A549 (cell line): Measurements from ENCODE around the gene SPINK4. TPM values are rescaled to one million over a fixed set of nuclear protein-coding genes. Genes with fewer than 3 reads are reported as not detected.
A peak's percentile ranks its signal among the peaks of the same experiment; 100 is the strongest.

Source experiments
- ATAC-seq, 2 experiments: fragments of 200-7000 bp in 1 of 2; fragments of >200 bp in 1 of 2; cut with Nextera tagmentation in 1 of 2; cut with Tn5 transposase in 1 of 2; 3 replicates each; pipeline versions ENCODE4 v1.8.0 to v1.9.1; 2018 to 2020; ENCODE audit warnings: mild to moderate bottlenecking in 1 of 2, moderate library complexity in 1 of 2
- CTCF ChIA-PET: fragments of 300-600 bp; sonication (Branson Sonifier 250); formaldehyde crosslinking; extraction: SDS; loops from one replicate; lab custom pipeline; 2021; ENCODE audit warnings: antibody characterized with exemption, inconsistent platforms; lab: Yijun Ruan, JAX
- POLR2A ChIA-PET: fragments of 350-600 bp; formaldehyde crosslinking; extraction: SDS; loops from one replicate; lab custom pipeline; 2021; ENCODE audit warnings: antibody characterized with exemption, inconsistent platforms; lab: Yijun Ruan, JAX
- DNase-seq, 2 experiments: peaks; one replicate each; pipeline versions ENCODE4 v3.0.0 to v3.0.0-alpha.2; 2011 to 2016; ENCODE audit warnings: low read depth in 1 of 2, low spot score in 1 of 2
- FAIRE-seq: peaks from 2 replicates; lab custom pipeline; 2011; peaks lifted over from hg19 to GRCh38; lab: Jason Lieb, UNC
- H3K27ac ChIP-seq, 2 experiments: fragments of >200 bp; sonication (Bioruptor Twin); formaldehyde crosslinking; 3 replicates each; pipeline ENCODE4 v1.5.1; 2016 to 2017
- H3K4me1 ChIP-seq: fragments of >200 bp; sonication (Bioruptor Twin); formaldehyde crosslinking; 3 replicates; pipeline ENCODE4 v1.6.1; 2016
- H3K4me2 ChIP-seq: fragments of >200 bp; sonication (Bioruptor Twin); formaldehyde crosslinking; 3 replicates; pipeline ENCODE4 v1.6.1; 2016
- H3K4me3 ChIP-seq: fragments of >200 bp; sonication (Bioruptor Twin); formaldehyde crosslinking; 3 replicates; pipeline ENCODE4 v1.5.1; 2016
- H3K9me3 ChIP-seq: fragments of >200 bp; sonication (Bioruptor Twin); formaldehyde crosslinking; 3 replicates; pipeline ENCODE4 v1.6.1; 2016
- CHD2 ChIP-seq: fragments of 150-350 bp; IDR thresholded peaks from 2 replicates; pipeline ENCODE4 v1.6.1; 2014; ENCODE audit warnings: low read length; ENCODE audit not compliant: partially characterized antibody
- EHF ChIP-seq: fragments of 250-450 bp; sonication (Bioruptor Pico); IDR thresholded peaks from 2 replicates; pipeline ENCODE4 v1.5.0; 2020; ENCODE audit warnings: mild to moderate bottlenecking
- ESRRA ChIP-seq: fragments of 150-350 bp; IDR thresholded peaks from 2 replicates; pipeline ENCODE4 v1.6.1; 2014; ENCODE audit warnings: mild to moderate bottlenecking, low read length, borderline replicate concordance
- FOSL2 ChIP-seq, 2 experiments: fragments of 450-650 bp in 1 of 2; fragments of >200 bp in 1 of 2; sonication (Bioruptor Twin) in 1 of 2; formaldehyde crosslinking; IDR thresholded peaks; 2 replicates each; pipeline versions ENCODE4 v1.5.0 to v1.6.1; 2016 to 2020; ENCODE audit warnings: mild to moderate bottlenecking in 1 of 2, moderate library complexity in 1 of 2
- FOXS1 ChIP-seq: fragments of 250-450 bp; sonication (Bioruptor Pico); IDR thresholded peaks from 2 replicates; pipeline ENCODE4 v1.5.0; 2020; ENCODE audit warnings: mild to moderate bottlenecking, moderate library complexity
- GATA3 ChIP-seq: IDR thresholded peaks from 2 replicates; pipeline ENCODE4 v1.6.1; 2012; ENCODE audit warnings: borderline replicate concordance
- HOXA7 ChIP-seq: fragments of 250-450 bp; sonication (Bioruptor Pico); IDR thresholded peaks from 2 replicates; pipeline ENCODE4 v1.5.0; 2020; ENCODE audit warnings: mild to moderate bottlenecking, moderate library complexity
- HOXB13 ChIP-seq: fragments of 250-450 bp; sonication (Bioruptor Pico); IDR thresholded peaks from 2 replicates; pipeline ENCODE4 v1.5.0; 2020; ENCODE audit warnings: low read depth, mild to moderate bottlenecking, moderate library complexity
- HOXB5 ChIP-seq: fragments of 250-450 bp; sonication (Bioruptor Pico); IDR thresholded peaks from 2 replicates; pipeline ENCODE4 v1.5.0; 2020; ENCODE audit warnings: mild to moderate bottlenecking, moderate library complexity
- JUN ChIP-seq, 2 experiments: fragments of >200 bp; sonication (Bioruptor Twin); formaldehyde crosslinking; IDR thresholded peaks; 2 replicates in 1 of 2; 3 replicates in 1 of 2; pipeline ENCODE4 v1.6.1; 2016 to 2017
- KDM1A ChIP-seq: fragments of 200-600 bp; sonication (generic); IDR thresholded peaks from 2 replicates; pipeline ENCODE4 v1.6.1; 2016; ENCODE audit warnings: low read depth, mild to moderate bottlenecking
- KDM5A ChIP-seq: fragments of 200-600 bp; sonication (generic); IDR thresholded peaks from 2 replicates; pipeline ENCODE4 v1.6.1; 2016; ENCODE audit warnings: antibody characterized with exemption, mild to moderate bottlenecking
- MAFK ChIP-seq: fragments of 450-650 bp; IDR thresholded peaks from 2 replicates; pipeline ENCODE4 v1.6.1; 2014; ENCODE audit not compliant: partially characterized antibody
- MYC ChIP-seq: IDR thresholded peaks from 2 replicates; pipeline ENCODE4 v1.6.1; 2012; ENCODE audit warnings: mild to moderate bottlenecking, inconsistent platforms, low read length, improper control_type of control experiment, borderline replicate concordance
- NPAS2 ChIP-seq: fragments of 250-450 bp; sonication (Bioruptor Pico); IDR thresholded peaks from 2 replicates; pipeline ENCODE4 v1.8.0; 2022; ENCODE audit warnings: mild to moderate bottlenecking, moderate library complexity, borderline replicate concordance
- PHF8 ChIP-seq: fragments of 200-600 bp; sonication (generic); IDR thresholded peaks from 2 replicates; pipeline ENCODE4 v1.6.1; 2016; ENCODE audit warnings: low read depth, mild to moderate bottlenecking, antibody characterized with exemption, moderate library complexity, borderline replicate concordance
- POLR2A ChIP-seq: IDR thresholded peaks from 2 replicates; pipeline ENCODE4 v1.6.1; 2012; ENCODE audit warnings: mild to moderate bottlenecking, low read length
- POLR2AphosphoS2 ChIP-seq: conservative IDR thresholded peaks from 2 replicates; pipeline ENCODE4 v1.6.1; 2012; ENCODE audit warnings: low read length, improper control_type of control experiment, inconsistent platforms
- RFX5 ChIP-seq: fragments of 450-650 bp; IDR thresholded peaks from 2 replicates; pipeline ENCODE4 v1.7.1; 2014; ENCODE audit warnings: antibody characterized with exemption, mild to moderate bottlenecking, moderate library complexity
- SMC3 ChIP-seq: fragments of >200 bp; sonication (Bioruptor Twin); formaldehyde crosslinking; IDR thresholded peaks from 3 replicates; pipeline ENCODE4 v1.6.1; 2018; ENCODE audit warnings: inconsistent platforms
- TFCP2L1 ChIP-seq: fragments of 250-450 bp; sonication (Bioruptor Pico); IDR thresholded peaks from 2 replicates; pipeline ENCODE4 v1.5.0; 2021; ENCODE audit warnings: mild to moderate bottlenecking
- TP53 ChIP-seq: fragments of 250-450 bp; sonication (Bioruptor Pico); IDR thresholded peaks from 2 replicates; pipeline ENCODE4 v1.5.0; 2021; ENCODE audit warnings: mild to moderate bottlenecking, moderate library complexity
- ZNF302 ChIP-seq: fragments of 250-450 bp; sonication (Bioruptor Pico); IDR thresholded peaks from 2 replicates; pipeline ENCODE4 v1.9.0; 2021; ENCODE audit warnings: inconsistent platforms, mild to moderate bottlenecking, moderate library complexity
- WGBS: methylation state at CpG from one replicate; pipeline ENCODE4 v1.1.6; 2017; ENCODE audit errors: missing lambda C conversion rate; 5-methylcytosine and 5-hydroxymethylcytosine counted together
- polyA plus RNA-seq, 4 experiments: library from polyadenylated mRNA; depleted of rRNA in 3 of 4; stranded (reverse); fragments of >200 nt; fragmentation: RNase III in 1 of 4; extraction: RNeasy Plus Mini Kit Qiagen cat#74134 plus additional on column Dnase treatment in 1 of 4; gene quantifications; 2 replicates in 3 of 4; 3 replicates in 1 of 4; pipeline ENCODE4 v1.2.3, GENCODE V29; 2011 to 2017
- TF ChIP-seq, protein P1 (sequence below): fragments of 200-600 bp; sonication (generic); IDR thresholded peaks from 2 replicates; pipeline ENCODE4 v1.6.1; 2016; ENCODE audit warnings: antibody characterized with exemption, mild to moderate bottlenecking, moderate library complexity
- TF ChIP-seq, protein P2 (sequence below): IDR thresholded peaks from 2 replicates; pipeline ENCODE4 v1.6.1; 2012
- TF ChIP-seq, protein P3 (sequence below): fragments of >200 bp; sonication (Bioruptor Twin); formaldehyde crosslinking; IDR thresholded peaks from 3 replicates; pipeline ENCODE4 v1.6.1; 2016
- TF ChIP-seq, protein P4 (sequence below): fragments of 250-450 bp; sonication (Bioruptor Pico); IDR thresholded peaks from 2 replicates; pipeline ENCODE4 v1.5.0; 2021; ENCODE audit warnings: mild to moderate bottlenecking, moderate library complexity, borderline replicate concordance
- TF ChIP-seq, protein P5 (sequence below): IDR thresholded peaks from 2 replicates; pipeline ENCODE4 v1.6.1; 2012
- TF ChIP-seq, protein P6 (sequence below): fragments of 150-350 bp; IDR thresholded peaks from 2 replicates; pipeline ENCODE4 v1.6.1; 2014; ENCODE audit warnings: low read depth, mild to moderate bottlenecking, low read length

Gene SPINK4
- polyA plus RNA-seq, 2 of the 4 experiments (the other 2 are of a cell fraction), result not detected

DNA sequence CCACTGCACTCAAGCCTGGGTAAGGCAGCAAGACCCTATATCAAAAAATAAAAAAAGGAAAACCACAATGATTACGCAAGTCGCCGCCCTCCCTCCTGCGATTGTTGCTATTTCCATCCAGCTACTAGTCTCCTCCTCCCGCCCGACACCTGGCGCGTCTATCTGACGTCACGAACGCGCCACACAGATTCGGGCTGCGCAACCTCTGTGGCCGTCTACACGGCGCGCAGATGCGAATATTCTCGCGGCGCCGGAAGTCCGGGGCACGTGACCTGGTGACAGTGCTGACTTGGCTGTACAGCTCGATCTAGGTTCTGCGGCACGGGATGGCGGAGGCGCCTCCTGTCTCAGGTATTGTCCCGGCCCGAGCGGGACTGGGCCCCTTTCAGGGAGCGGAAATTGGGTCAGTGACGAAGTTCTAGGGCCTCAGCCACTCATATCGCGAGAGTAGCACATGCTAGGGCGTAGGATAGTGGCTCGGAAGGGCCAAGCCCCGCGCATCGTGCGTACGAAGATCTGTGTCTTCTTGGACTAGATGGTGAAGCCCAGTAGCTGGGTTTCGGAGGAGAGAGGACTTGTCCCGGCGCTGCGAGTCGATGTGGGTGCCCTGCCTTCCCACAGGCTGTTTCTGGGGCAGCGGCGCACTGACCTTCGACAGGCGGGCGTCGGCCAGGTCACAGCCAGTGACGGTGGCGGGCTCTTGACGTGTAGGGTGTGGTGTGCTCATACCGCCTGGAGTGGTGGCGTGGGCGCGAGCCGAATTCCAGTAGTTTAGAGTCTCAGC is 50.5 kb downstream of the SPINK4 start, which contains the start of gene NFX1:
NFX1 (plus strand) TSS at position 270 of the 784 bp plus-strand sequence; CDS start at position 327, 57 bp downstream.
- FAIRE-seq (peak; percentile 28), DNase-seq (peak; percentile 95 to 99), ATAC-seq (peak; percentile 86 to 94)
- H3K4me1 ChIP-seq, result peaks cover 48% of the 10 kb centered on the region
- H3K4me2 ChIP-seq, result peak within 1 kb of the TSS; percentile 91
- H3K4me3 ChIP-seq, result peak within 1 kb of the TSS; percentile 66
- CTCF ChIA-PET, result interaction anchor here (0.7 to 2.6 kb wide), 10 partner anchors 9 to 432 kb away, joined by 3 to 7 read pairs (median 4); partner anchors contain the start of gene AQP3
- no peaks in the 10 kb centered on the region for H3K9me3 ChIP-seq
- 1% methylated on average over 57 of the region's 63 CpGs for WGBS
- POLR2A ChIA-PET, result interaction anchor here (0.7 to 1.7 kb wide), 17 partner anchors 10 to 530 kb away, joined by 3 to 13 read pairs (median 5); partner anchors contain the start of genes B4GALT1, BAG1, CHMP5 and DNAJA1
- H3K27ac ChIP-seq, result peak within 1 kb of the TSS; percentile 91 to 99
- TF ChIP-seq KDM1A (no peak), EHF (peak; percentile 41; the same call in 1 of the 2 replicates), HOXB13 (CRISPR knock-in tag) (peak; percentile 72; the same call in 1 of the 2 replicates), ESRRA (no peak; the same call in 1 of the 2 replicates), MYC (peak; percentile 91), POLR2A (peak; percentile 71), HOXB5 (CRISPR knock-in tag) (peak; percentile 77; the same call in 1 of the 2 replicates), POLR2AphosphoS2 (0 out of 2 replicates have a peak, but pooled peaks have one; percentile 67), TFCP2L1 (CRISPR knock-in tag) (peak; percentile 74), ZNF302 (CRISPR knock-in tag) (no peak), FOXS1 (CRISPR knock-in tag) (peak; percentile 50; the same call in 1 of the 2 replicates), PHF8 (peak; percentile 67; the same call in 1 of the 2 replicates), GATA3 (0 out of 2 replicates have a peak, but pooled peaks have one; percentile 32), CHD2 (peak; percentile 84), TP53 (CRISPR knock-in tag) (peak; percentile 92), FOSL2 (IDR thresholded peaks at IDR 0.05) (no peak), FOSL2 (CRISPR knock-in tag; IDR thresholded peaks at IDR 0.05) (peak; percentile 49), JUN (IDR thresholded peaks at IDR 0.05) (peak; percentile 59 to 88; a peak in 4 of 5 replicates), RFX5 (0 out of 2 replicates have a peak, but pooled peaks have one; percentile 52), KDM5A (no peak), NPAS2 (CRISPR knock-in tag) (peak; percentile 77; the same call in 1 of the 2 replicates), SMC3 (0 out of 3 replicates have a peak, but pooled peaks have one; percentile 11), MAFK (no peak), HOXA7 (CRISPR knock-in tag) (peak; percentile 91)
- TF ChIP-seq, protein P1, sequence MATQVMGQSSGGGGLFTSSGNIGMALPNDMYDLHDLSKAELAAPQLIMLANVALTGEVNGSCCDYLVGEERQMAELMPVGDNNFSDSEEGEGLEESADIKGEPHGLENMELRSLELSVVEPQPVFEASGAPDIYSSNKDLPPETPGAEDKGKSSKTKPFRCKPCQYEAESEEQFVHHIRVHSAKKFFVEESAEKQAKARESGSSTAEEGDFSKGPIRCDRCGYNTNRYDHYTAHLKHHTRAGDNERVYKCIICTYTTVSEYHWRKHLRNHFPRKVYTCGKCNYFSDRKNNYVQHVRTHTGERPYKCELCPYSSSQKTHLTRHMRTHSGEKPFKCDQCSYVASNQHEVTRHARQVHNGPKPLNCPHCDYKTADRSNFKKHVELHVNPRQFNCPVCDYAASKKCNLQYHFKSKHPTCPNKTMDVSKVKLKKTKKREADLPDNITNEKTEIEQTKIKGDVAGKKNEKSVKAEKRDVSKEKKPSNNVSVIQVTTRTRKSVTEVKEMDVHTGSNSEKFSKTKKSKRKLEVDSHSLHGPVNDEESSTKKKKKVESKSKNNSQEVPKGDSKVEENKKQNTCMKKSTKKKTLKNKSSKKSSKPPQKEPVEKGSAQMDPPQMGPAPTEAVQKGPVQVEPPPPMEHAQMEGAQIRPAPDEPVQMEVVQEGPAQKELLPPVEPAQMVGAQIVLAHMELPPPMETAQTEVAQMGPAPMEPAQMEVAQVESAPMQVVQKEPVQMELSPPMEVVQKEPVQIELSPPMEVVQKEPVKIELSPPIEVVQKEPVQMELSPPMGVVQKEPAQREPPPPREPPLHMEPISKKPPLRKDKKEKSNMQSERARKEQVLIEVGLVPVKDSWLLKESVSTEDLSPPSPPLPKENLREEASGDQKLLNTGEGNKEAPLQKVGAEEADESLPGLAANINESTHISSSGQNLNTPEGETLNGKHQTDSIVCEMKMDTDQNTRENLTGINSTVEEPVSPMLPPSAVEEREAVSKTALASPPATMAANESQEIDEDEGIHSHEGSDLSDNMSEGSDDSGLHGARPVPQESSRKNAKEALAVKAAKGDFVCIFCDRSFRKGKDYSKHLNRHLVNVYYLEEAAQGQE, result peak; percentile 71
- TF ChIP-seq, protein P2, sequence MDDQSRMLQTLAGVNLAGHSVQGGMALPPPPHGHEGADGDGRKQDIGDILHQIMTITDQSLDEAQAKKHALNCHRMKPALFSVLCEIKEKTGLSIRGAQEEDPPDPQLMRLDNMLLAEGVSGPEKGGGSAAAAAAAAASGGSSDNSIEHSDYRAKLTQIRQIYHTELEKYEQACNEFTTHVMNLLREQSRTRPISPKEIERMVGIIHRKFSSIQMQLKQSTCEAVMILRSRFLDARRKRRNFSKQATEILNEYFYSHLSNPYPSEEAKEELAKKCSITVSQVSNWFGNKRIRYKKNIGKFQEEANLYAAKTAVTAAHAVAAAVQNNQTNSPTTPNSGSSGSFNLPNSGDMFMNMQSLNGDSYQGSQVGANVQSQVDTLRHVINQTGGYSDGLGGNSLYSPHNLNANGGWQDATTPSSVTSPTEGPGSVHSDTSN, result no peak
- TF ChIP-seq, protein P3, sequence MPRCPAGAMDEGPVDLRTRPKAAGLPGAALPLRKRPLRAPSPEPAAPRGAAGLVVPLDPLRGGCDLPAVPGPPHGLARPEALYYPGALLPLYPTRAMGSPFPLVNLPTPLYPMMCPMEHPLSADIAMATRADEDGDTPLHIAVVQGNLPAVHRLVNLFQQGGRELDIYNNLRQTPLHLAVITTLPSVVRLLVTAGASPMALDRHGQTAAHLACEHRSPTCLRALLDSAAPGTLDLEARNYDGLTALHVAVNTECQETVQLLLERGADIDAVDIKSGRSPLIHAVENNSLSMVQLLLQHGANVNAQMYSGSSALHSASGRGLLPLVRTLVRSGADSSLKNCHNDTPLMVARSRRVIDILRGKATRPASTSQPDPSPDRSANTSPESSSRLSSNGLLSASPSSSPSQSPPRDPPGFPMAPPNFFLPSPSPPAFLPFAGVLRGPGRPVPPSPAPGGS, result peak; percentile 54; the same call in 1 of the 3 replicates
- TF ChIP-seq, protein P4, sequence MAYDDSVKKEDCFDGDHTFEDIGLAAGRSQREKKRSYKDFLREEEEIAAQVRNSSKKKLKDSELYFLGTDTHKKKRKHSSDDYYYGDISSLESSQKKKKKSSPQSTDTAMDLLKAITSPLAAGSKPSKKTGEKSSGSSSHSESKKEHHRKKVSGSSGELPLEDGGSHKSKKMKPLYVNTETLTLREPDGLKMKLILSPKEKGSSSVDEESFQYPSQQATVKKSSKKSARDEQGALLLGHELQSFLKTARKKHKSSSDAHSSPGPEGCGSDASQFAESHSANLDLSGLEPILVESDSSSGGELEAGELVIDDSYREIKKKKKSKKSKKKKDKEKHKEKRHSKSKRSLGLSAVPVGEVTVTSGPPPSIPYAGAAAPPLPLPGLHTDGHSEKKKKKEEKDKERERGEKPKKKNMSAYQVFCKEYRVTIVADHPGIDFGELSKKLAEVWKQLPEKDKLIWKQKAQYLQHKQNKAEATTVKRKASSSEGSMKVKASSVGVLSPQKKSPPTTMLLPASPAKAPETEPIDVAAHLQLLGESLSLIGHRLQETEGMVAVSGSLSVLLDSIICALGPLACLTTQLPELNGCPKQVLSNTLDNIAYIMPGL (CRISPR knock-in tag), result peak; percentile 62; the same call in 1 of the 2 replicates
- TF ChIP-seq, protein P5, sequence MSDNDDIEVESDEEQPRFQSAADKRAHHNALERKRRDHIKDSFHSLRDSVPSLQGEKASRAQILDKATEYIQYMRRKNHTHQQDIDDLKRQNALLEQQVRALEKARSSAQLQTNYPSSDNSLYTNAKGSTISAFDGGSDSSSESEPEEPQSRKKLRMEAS, result peak; percentile 98
- TF ChIP-seq, protein P6, sequence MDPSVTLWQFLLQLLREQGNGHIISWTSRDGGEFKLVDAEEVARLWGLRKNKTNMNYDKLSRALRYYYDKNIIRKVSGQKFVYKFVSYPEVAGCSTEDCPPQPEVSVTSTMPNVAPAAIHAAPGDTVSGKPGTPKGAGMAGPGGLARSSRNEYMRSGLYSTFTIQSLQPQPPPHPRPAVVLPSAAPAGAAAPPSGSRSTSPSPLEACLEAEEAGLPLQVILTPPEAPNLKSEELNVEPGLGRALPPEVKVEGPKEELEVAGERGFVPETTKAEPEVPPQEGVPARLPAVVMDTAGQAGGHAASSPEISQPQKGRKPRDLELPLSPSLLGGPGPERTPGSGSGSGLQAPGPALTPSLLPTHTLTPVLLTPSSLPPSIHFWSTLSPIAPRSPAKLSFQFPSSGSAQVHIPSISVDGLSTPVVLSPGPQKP, result peak; percentile 82; the same call in 1 of the 2 replicates
